K562 (cell line): ENCODE data around the gene CTNNA3. TPM values are rescaled to one million over a fixed set of nuclear protein-coding genes. Genes with fewer than 3 reads are reported as not detected.

ENCODE experiments used
- ATAC-seq: fragments of 200-7000 bp; cut with Tn5 transposase; 3 replicates; pipeline ENCODE4 v1.9.1; 2020; ENCODE audit warnings: moderate library complexity
- BruUV-seq: library from RNA; stranded (reverse); fragments of 400-500 nt; replicated peaks from 2 replicates; lab custom pipeline; 2021; lab: Mats Ljungman, UMichigan
- CTCF ChIA-PET: fragments of 300-600 bp; formaldehyde crosslinking; extraction: SDS; loops from one replicate; lab custom pipeline; 2021; ENCODE audit warnings: low intra/inter-chr PET ratio; lab: Yijun Ruan, JAX
- POLR2A ChIA-PET: fragments of 300-600, 350-650 bp; sonication (Branson Sonifier 250); formaldehyde crosslinking; extraction: SDS; loops from one replicate; lab custom pipeline; 2021; ENCODE audit warnings: antibody characterized with exemption, inconsistent platforms; lab: Yijun Ruan, JAX
- DNase-seq, 4 experiments: peaks; one replicate each; pipeline versions ENCODE4 v3.0.0 to v3.0.0-alpha.2; 2011 to 2018; ENCODE audit warnings: low spot score in 3 of 4, mixed read lengths in 3 of 4; ENCODE audit errors: extremely low read depth in 1 of 4
- FAIRE-seq: peaks from 2 replicates; lab custom pipeline; 2011; peaks lifted over from hg19 to GRCh38; lab: Jason Lieb, UNC
- H2AFZ ChIP-seq: 2 replicates; pipeline ENCODE4 v1.6.0; 2011; ENCODE audit warnings: low read depth, low read length, control low read depth, inconsistent platforms
- H3K27ac ChIP-seq: fragments of 200-600 bp; 3 replicates; pipeline ENCODE4 v1.8.0; 2011; ENCODE audit warnings: low read depth, mild to moderate bottlenecking, control low read depth, inconsistent platforms, low read length, moderate library complexity, mixed read lengths; ENCODE audit errors: extremely low read depth
- H3K27me3 ChIP-seq, 2 experiments: fragments of 300-600 bp in 1 of 2; 2 replicates in 1 of 2; 3 replicates in 1 of 2; pipeline versions ENCODE4 v1.6.0 to v1.8.0; 2011; ENCODE audit warnings: inconsistent platforms in 2 of 2, low read length in 2 of 2, mild to moderate bottlenecking in 1 of 2, mixed read lengths in 1 of 2, moderate library complexity in 1 of 2; ENCODE audit not compliant: control insufficient read depth in 2 of 2, insufficient read depth in 2 of 2
- H3K36me3 ChIP-seq: fragments of 300-600 bp; 3 replicates; pipeline ENCODE4 v1.8.0; 2011; ENCODE audit warnings: mild to moderate bottlenecking, low read length, inconsistent platforms; ENCODE audit not compliant: control insufficient read depth, insufficient read depth
- H3K4me1 ChIP-seq, 2 experiments: fragments of 200-600 bp in 1 of 2; replicated peaks in 1 of 2; 2 replicates in 1 of 2; 3 replicates in 1 of 2; pipeline versions ENCODE4 v1.5.1 to v1.8.0; 2011; ENCODE audit warnings: inconsistent platforms in 2 of 2, low read length in 2 of 2, mild to moderate bottlenecking in 1 of 2, mixed read lengths in 1 of 2, moderate library complexity in 1 of 2; ENCODE audit not compliant: control insufficient read depth in 2 of 2, insufficient read depth in 2 of 2
- H3K4me2 ChIP-seq: 2 replicates; pipeline ENCODE4 v1.6.1; 2011; ENCODE audit warnings: low read length, control low read depth, inconsistent platforms, mixed read lengths; ENCODE audit not compliant: insufficient read depth
- H3K4me3 ChIP-seq: fragments of 200-600 bp; sonication (generic), shearing (Covaris generic); 2 replicates; pipeline ENCODE4 v1.5.1; 2016; ENCODE audit warnings: control low read depth, inconsistent platforms
- H3K79me2 ChIP-seq: fragments of 200-600 bp; 3 replicates; pipeline ENCODE4 v1.8.0; 2011; ENCODE audit warnings: low read length, inconsistent platforms; ENCODE audit not compliant: control insufficient read depth, insufficient read depth
- H3K9ac ChIP-seq, 2 experiments: 2 replicates each; pipeline versions ENCODE4 v1.6.0 to v1.6.1; 2011; ENCODE audit warnings: low read depth in 2 of 2, low read length in 2 of 2, control low read depth in 1 of 2, inconsistent platforms in 1 of 2, mild to moderate bottlenecking in 1 of 2, mixed read lengths in 1 of 2; ENCODE audit not compliant: insufficient read depth in 1 of 2
- H3K9me1 ChIP-seq: one replicate; pipeline ENCODE4 v1.6.0; 2011; ENCODE audit warnings: inconsistent platforms, mild to moderate bottlenecking, low read length, moderate library complexity; ENCODE audit not compliant: control insufficient read depth, insufficient read depth
- H3K9me3 ChIP-seq: replicated peaks from 2 replicates; pipeline ENCODE4 v1.5.1; 2011; ENCODE audit warnings: low read depth, low read length, inconsistent platforms; ENCODE audit not compliant: control insufficient read depth, insufficient read depth
- H4K20me1 ChIP-seq: replicated peaks from 2 replicates; pipeline ENCODE4 v1.6.1; 2011; ENCODE audit warnings: low read length, inconsistent platforms, mixed read lengths; ENCODE audit not compliant: control insufficient read depth, insufficient read depth
- CEBPG ChIP-seq, 3 experiments: fragments of 200-800 bp in 1 of 3; sonication (Bioruptor generic) in 1 of 3; sonication (generic) in 1 of 3; formaldehyde crosslinking in 1 of 3; IDR thresholded peaks in 2 of 3; conservative IDR thresholded peaks in 1 of 3; 2 replicates each; pipeline versions ENCODE4 v1.6.1 to v1.8.0; 2016 to 2022; ENCODE audit warnings: missing compliant biosample characterization in 2 of 3, missing genetic modification characterization in 2 of 3, mild to moderate bottlenecking in 1 of 3, missing genetic modification reagents in 1 of 3
- HNRNPK ChIP-seq: fragments of 200-400 bp; formaldehyde crosslinking; IDR thresholded peaks from one replicate; pipeline ENCODE4 v1.6.1; 2018; ENCODE audit warnings: mild to moderate bottlenecking, low read depth, low read length; ENCODE audit not compliant: poor library complexity, severe bottlenecking
- STAT5B ChIP-seq: fragments of 250-450 bp; sonication (Bioruptor Pico); IDR thresholded peaks from 2 replicates; pipeline ENCODE4 v1.8.0; 2021; ENCODE audit warnings: mild to moderate bottlenecking, inconsistent platforms
- ZNF175 ChIP-seq: fragments of 200-800 bp; sonication (Bioruptor generic); IDR thresholded peaks from 2 replicates; pipeline ENCODE4 v1.6.1; 2016; ENCODE audit warnings: low read depth, mild to moderate bottlenecking, missing genetic modification characterization, missing compliant biosample characterization
- ZNF184 ChIP-seq: sonication (generic); formaldehyde crosslinking; IDR thresholded peaks from 2 replicates; pipeline ENCODE4 v1.5.0; 2020; ENCODE audit warnings: missing genetic modification reagents
- ZNF449 ChIP-seq: fragments of 250-450 bp; sonication (Bioruptor Pico); IDR thresholded peaks from 2 replicates; pipeline ENCODE4 v1.8.0; 2022; ENCODE audit warnings: moderate library complexity, mild to moderate bottlenecking, inconsistent platforms
- WGBS: fragments of 100-300 bp; shearing (Covaris generic); methylation state at CpG from one replicate; pipeline ENCODE4 v1.1.6; 2016; ENCODE audit warnings: low coverage, mixed read lengths; ENCODE audit not compliant: insufficient coverage; ENCODE audit errors: missing lambda C conversion rate; 5-methylcytosine and 5-hydroxymethylcytosine counted together
- in situ Hi-C: fragments of 300-500 bp; cut with MboI; formaldehyde crosslinking; loops from 4 replicates; pipeline ENCODE4 v1.15.0; 2018; ENCODE audit warnings: inconsistent platforms, mixed read lengths
- intact Hi-C: fragments of 100-400 bp; cut with micrococcal nuclease; formaldehyde crosslinking; loops from 2 replicates; pipeline ENCODE4 v1.14.2; 2022
- polyA plus RNA-seq, 8 experiments: library from polyadenylated mRNA; depleted of rRNA in 4 of 8; stranded (reverse) in 5 of 8; unstranded in 3 of 8; fragments of >200 nt; fragmentation: Nextera tagmentation in 2 of 8; fragmentation: Illumina TruSeq in 1 of 8; extraction: Ambion mirVana in 2 of 8; extraction: Trizol in 1 of 8; gene quantifications; 2 replicates each; pipeline versions ENCODE4 v1.2.1 to v1.2.3, GENCODE V29; 2011 to 2014; ENCODE audit warnings: inconsistent platforms in 1 of 8, missing spikeins in 1 of 8
- total RNA-seq, 7 experiments: library from RNA; depleted of rRNA in 6 of 7; stranded (reverse); fragments of >200 nt in 6 of 7; fragmentation: Illumina TruSeq in 2 of 7; extraction: Trizol in 2 of 7; gene quantifications; 2 replicates each; pipeline versions ENCODE4 v1.2.1 to v1.2.3, GENCODE V29; 2011 to 2021; ENCODE audit warnings: low replicate concordance in 1 of 7

The CTNNA3 gene
- total and polyA plus RNA-seq, 9 of the 15 experiments (the other 6 are each of a cell fraction or from before 2014, with no cell fraction given): 0.04 TPM; not detected in 8

GRCh38 chr10:67664942-67665341, 31.1 kb downstream of the CTNNA3 start:
- Histone ChIP-seq H3K27me3 (no peaks in the 10 kb centered on the region), H3K27ac (no peak overlapping the region), H3K4me3 (no peak overlapping the region), H2AFZ (no peak overlapping the region), H3K79me2 (no peaks in the 10 kb centered on the region), H3K9ac (no peak overlapping the region), H3K9me3 (no peaks in the 10 kb centered on the region), H4K20me1 (no peaks in the 10 kb centered on the region), H3K4me2 (no peak overlapping the region), H3K36me3 (no peaks in the 10 kb centered on the region), H3K4me1 (no peaks in the 10 kb centered on the region), H3K9me1 (no peaks in the 10 kb centered on the region)
- in situ Hi-C loops (loop anchor here (10.0 kb wide), 1 partner anchor 110 kb away; no protein-coding TSS in a partner anchor), intact Hi-C loops (no loop called here)
- ChIA-PET POLR2A (no interaction called here), CTCF (interaction anchor here (3.6 kb wide), 1 partner anchor 115 kb away, joined by 49 read pairs; no protein-coding TSS in a partner anchor)
- DNase-seq (no peak), FAIRE-seq (no peak), ATAC-seq (no peak)
- no peak for TF ChIP-seq HNRNPK
- TF ChIP-seq ZNF184 (CRISPR knock-in tag): no peak
- TF ChIP-seq ZNF175: no peak
- no peak for TF ChIP-seq ZNF449 (CRISPR knock-in tag)
- no peak for TF ChIP-seq STAT5B (CRISPR knock-in tag)
- no peak for TF ChIP-seq CEBPG (CRISPR knock-in tag; IDR thresholded peaks at IDR 0.05)
- TF ChIP-seq CEBPG (tag; conservative IDR thresholded peaks at IDR 0.05 in 1 of 2, IDR thresholded peaks at IDR 0.05 in 1 of 2): peak in 1 of 2 experiments; percentile 12; a peak in 1 of 4 replicates
- WGBS: 0% methylated on average over 3 of the region's 3 CpGs
- no TSS peak for BruUV-seq
